ENCODE measurements around the gene APOBEC3C.
"Not testable (repeated sequence)": the region's sequence is repeated elsewhere in the genome, so short reads cannot be mapped to it uniquely, and the experiment has no call there.

- TF ChIP-seq POLR2A, CTCF, EP300 (IDR thresholded peaks at IDR 0.05): not testable (repeated sequence)
These were observed 6.1 kb downstream of the APOBEC3C start for GRCh38 chr22:39020021-39020651.
